Ishikawa (cell line): ENCODE measurements around the gene CHRDL2.

Source experiments
- CEBPB ChIP-seq: IDR thresholded peaks from 2 replicates; pipeline ENCODE4 v1.6.1; 2012
- CREB1 ChIP-seq: IDR thresholded peaks from 2 replicates; pipeline ENCODE4 v1.6.1; 2012; ENCODE audit warnings: low read depth
- EGR1 ChIP-seq: IDR thresholded peaks from 2 replicates; pipeline ENCODE4 v1.6.1; 2012
- EP300 ChIP-seq: IDR thresholded peaks from 2 replicates; pipeline ENCODE4 v1.6.1; 2012; ENCODE audit warnings: borderline replicate concordance
- FOXM1 ChIP-seq: IDR thresholded peaks from 2 replicates; pipeline ENCODE4 v1.6.1; 2012; ENCODE audit warnings: low read depth, borderline replicate concordance
- MAX ChIP-seq: IDR thresholded peaks from 2 replicates; pipeline ENCODE4 v1.6.1; 2012
- NFIC ChIP-seq: IDR thresholded peaks from 2 replicates; pipeline ENCODE4 v1.6.1; 2012
- RAD21 ChIP-seq: IDR thresholded peaks from 2 replicates; pipeline ENCODE4 v1.6.1; 2012; ENCODE audit warnings: low read depth
- TAF1 ChIP-seq: IDR thresholded peaks from 2 replicates; pipeline ENCODE4 v1.6.1; 2012; ENCODE audit warnings: low read depth, mild to moderate bottlenecking
- TCF12 ChIP-seq: IDR thresholded peaks from 2 replicates; pipeline ENCODE4 v1.6.1; 2012; ENCODE audit warnings: low read depth
- TEAD4 ChIP-seq: IDR thresholded peaks from 2 replicates; pipeline ENCODE4 v1.6.1; 2012
- USF1 ChIP-seq: IDR thresholded peaks from 2 replicates; pipeline ENCODE4 v1.6.1; 2012
- YY1 ChIP-seq: IDR thresholded peaks from 2 replicates; pipeline ENCODE4 v1.6.1; 2012; ENCODE audit warnings: low read depth
- ZBTB7A ChIP-seq: IDR thresholded peaks from 2 replicates; pipeline ENCODE4 v1.6.1; 2012; ENCODE audit warnings: low read depth
- TF ChIP-seq, protein P1 (sequence below): IDR thresholded peaks from 2 replicates; pipeline ENCODE4 v1.6.1; 2012; ENCODE audit warnings: low read depth, mild to moderate bottlenecking

CHRDL2 gene

GRCh38 chr11:74726547-74727182, 4.6 kb downstream of the CHRDL2 start:
- TF ChIP-seq RAD21 (peak; percentile 87), MAX (peak; percentile 38; the same call in 1 of the 2 replicates), YY1 (peak; percentile 51; the same call in 1 of the 2 replicates), NFIC (no peak), TCF12 (peak; percentile 19; the same call in 1 of the 2 replicates)

- TF ChIP-seq RAD21 (no peak), EP300 (no peak), MAX (no peak), CEBPB (no peak), EGR1 (no peak), FOXM1 (no peak), NFIC (no peak), TCF12 (no peak), ZBTB7A (no peak), TEAD4 (no peak), CREB1 (no peak), YY1 (no peak), TAF1 (no peak), USF1 (no peak)
- TF ChIP-seq, protein P1, sequence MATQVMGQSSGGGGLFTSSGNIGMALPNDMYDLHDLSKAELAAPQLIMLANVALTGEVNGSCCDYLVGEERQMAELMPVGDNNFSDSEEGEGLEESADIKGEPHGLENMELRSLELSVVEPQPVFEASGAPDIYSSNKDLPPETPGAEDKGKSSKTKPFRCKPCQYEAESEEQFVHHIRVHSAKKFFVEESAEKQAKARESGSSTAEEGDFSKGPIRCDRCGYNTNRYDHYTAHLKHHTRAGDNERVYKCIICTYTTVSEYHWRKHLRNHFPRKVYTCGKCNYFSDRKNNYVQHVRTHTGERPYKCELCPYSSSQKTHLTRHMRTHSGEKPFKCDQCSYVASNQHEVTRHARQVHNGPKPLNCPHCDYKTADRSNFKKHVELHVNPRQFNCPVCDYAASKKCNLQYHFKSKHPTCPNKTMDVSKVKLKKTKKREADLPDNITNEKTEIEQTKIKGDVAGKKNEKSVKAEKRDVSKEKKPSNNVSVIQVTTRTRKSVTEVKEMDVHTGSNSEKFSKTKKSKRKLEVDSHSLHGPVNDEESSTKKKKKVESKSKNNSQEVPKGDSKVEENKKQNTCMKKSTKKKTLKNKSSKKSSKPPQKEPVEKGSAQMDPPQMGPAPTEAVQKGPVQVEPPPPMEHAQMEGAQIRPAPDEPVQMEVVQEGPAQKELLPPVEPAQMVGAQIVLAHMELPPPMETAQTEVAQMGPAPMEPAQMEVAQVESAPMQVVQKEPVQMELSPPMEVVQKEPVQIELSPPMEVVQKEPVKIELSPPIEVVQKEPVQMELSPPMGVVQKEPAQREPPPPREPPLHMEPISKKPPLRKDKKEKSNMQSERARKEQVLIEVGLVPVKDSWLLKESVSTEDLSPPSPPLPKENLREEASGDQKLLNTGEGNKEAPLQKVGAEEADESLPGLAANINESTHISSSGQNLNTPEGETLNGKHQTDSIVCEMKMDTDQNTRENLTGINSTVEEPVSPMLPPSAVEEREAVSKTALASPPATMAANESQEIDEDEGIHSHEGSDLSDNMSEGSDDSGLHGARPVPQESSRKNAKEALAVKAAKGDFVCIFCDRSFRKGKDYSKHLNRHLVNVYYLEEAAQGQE = no peak
Measured at GRCh38 chr11:74725701-74726100, 5.5 kb downstream of the CHRDL2 start.

- no peak for TF ChIP-seq TCF12
- TF ChIP-seq MAX = no peak
- TF ChIP-seq CREB1 = no peak
- no peak for TF ChIP-seq USF1
- TF ChIP-seq TAF1 = no peak
- TF ChIP-seq FOXM1 = no peak
- TF ChIP-seq EP300 = no peak
- no peak for TF ChIP-seq CEBPB
- TF ChIP-seq YY1 = no peak
- no peak for TF ChIP-seq EGR1
- TF ChIP-seq RAD21 = no peak
- no peak for TF ChIP-seq ZBTB7A
- TF ChIP-seq, protein P1 = no peak
- TF ChIP-seq TEAD4 = no peak
- TF ChIP-seq NFIC = no peak
Measured at GRCh38 chr11:74723511-74723910, 7.7 kb downstream of the CHRDL2 start.

DNA sequence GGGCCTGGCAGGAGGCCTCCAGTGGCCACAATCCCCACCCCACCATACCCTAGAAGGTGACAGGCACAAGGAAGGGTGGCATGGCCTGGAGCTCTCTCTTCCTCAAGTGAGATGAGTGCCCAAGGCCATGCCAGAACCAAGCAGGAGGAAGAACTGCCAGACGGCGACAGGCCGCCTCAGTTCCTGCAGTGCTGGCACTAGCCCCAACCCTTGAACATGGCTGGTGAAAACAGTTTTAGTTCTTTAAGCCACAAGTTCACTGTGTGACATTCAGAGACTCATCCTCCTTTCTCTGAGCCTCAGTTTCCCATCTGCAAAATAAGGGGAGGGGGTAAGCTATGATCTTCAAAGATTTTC, 9.8 kb downstream of the CHRDL2 start:
- TF ChIP-seq EP300 = no peak
- no peak for TF ChIP-seq ZBTB7A
- no peak for TF ChIP-seq YY1
- no peak for TF ChIP-seq FOXM1
- no peak for TF ChIP-seq NFIC
- no peak for TF ChIP-seq RAD21
- TF ChIP-seq CREB1 = no peak
- TF ChIP-seq USF1 = no peak
- no peak for TF ChIP-seq EGR1
- TF ChIP-seq TCF12 = no peak
- TF ChIP-seq TEAD4 = no peak
- TF ChIP-seq CEBPB = no peak
- no peak for TF ChIP-seq MAX
- TF ChIP-seq, protein P1 = no peak
